EL (cell line): ENCODE results near the gene EVI5L.
"Not testable (repeated sequence)": the region's sequence is repeated elsewhere in the genome, so short reads cannot be mapped to it uniquely, and the experiment has no call there.

Experiments
- DNase-seq: peaks from one replicate; pipeline ENCODE4 v3.0.0-alpha.2; 2016

The EVI5L gene

GRCh38 chr19:7829561-7830271 lies at the start of gene EVI5L:
Gene EVI5L (plus strand): TSS chr19:7830218. CDS start chr19:7846543, 16,325 bp downstream.
- peak; percentile 100 for DNase-seq

GRCh38 chr19:7781157-7781556 lies 48.9 kb upstream of the EVI5L start:
- DNase-seq, result no peak

GRCh38 chr19:7783991-7784423 lies 46.0 kb upstream of the EVI5L start:
- DNase-seq, result peak; percentile 33

- DNase-seq, result no peak
These were observed 45.2 kb upstream of the EVI5L start for GRCh38 chr19:7784856-7785255.

- no peak for DNase-seq
These were observed 42.9 kb upstream of the EVI5L start for GRCh38 chr19:7787141-7787540.

- no peak for DNase-seq
These were observed 42.3 kb upstream of the EVI5L start for GRCh38 chr19:7787602-7788177.

GRCh38 chr19:7788178-7788932 lies 41.7 kb upstream of the EVI5L start:
- no peak for DNase-seq

- no peak for DNase-seq
These were observed 41.1 kb upstream of the EVI5L start for GRCh38 chr19:7788933-7789323.

GRCh38 chr19:7789447-7789846 lies 40.6 kb upstream of the EVI5L start:
- no peak for DNase-seq

GRCh38 chr19:7790416-7790815 lies 39.6 kb upstream of the EVI5L start:
- no peak for DNase-seq

GRCh38 chr19:7792281-7792680 lies 37.7 kb upstream of the EVI5L start:
- no peak for DNase-seq

GRCh38 chr19:7792701-7793100 lies 37.3 kb upstream of the EVI5L start:
- not testable (repeated sequence) for DNase-seq

- DNase-seq, result no peak
These were observed 36.5 kb upstream of the EVI5L start for GRCh38 chr19:7793493-7793892.

GRCh38 chr19:7795555-7796161 lies 34.4 kb upstream of the EVI5L start:
- DNase-seq, result no peak

- peak; percentile 78 for DNase-seq
These were observed 30.2 kb upstream of the EVI5L start for GRCh38 chr19:7799640-7800355.

- no peak for DNase-seq
These were observed 28.9 kb upstream of the EVI5L start for GRCh38 chr19:7801020-7801570.

- DNase-seq, result no peak
These were observed 23.8 kb upstream of the EVI5L start for GRCh38 chr19:7806234-7806633.

GRCh38 chr19:7806876-7807275 lies 23.1 kb upstream of the EVI5L start:
- no peak for DNase-seq

GRCh38 chr19:7808108-7808507 lies 21.9 kb upstream of the EVI5L start:
- DNase-seq, result no peak

GRCh38 chr19:7811989-7812388 lies 18.0 kb upstream of the EVI5L start:
- DNase-seq, result no peak

GRCh38 chr19:7815325-7815724 lies 14.7 kb upstream of the EVI5L start:
- no peak for DNase-seq

GRCh38 chr19:7816040-7816439 lies 14.0 kb upstream of the EVI5L start:
- DNase-seq, result not testable (repeated sequence)

- DNase-seq, result no peak
These were observed 12.2 kb upstream of the EVI5L start for GRCh38 chr19:7817801-7818200.
